ENCODE results near the gene PCDHGC5.

PCDHGC5 gene

DNA sequence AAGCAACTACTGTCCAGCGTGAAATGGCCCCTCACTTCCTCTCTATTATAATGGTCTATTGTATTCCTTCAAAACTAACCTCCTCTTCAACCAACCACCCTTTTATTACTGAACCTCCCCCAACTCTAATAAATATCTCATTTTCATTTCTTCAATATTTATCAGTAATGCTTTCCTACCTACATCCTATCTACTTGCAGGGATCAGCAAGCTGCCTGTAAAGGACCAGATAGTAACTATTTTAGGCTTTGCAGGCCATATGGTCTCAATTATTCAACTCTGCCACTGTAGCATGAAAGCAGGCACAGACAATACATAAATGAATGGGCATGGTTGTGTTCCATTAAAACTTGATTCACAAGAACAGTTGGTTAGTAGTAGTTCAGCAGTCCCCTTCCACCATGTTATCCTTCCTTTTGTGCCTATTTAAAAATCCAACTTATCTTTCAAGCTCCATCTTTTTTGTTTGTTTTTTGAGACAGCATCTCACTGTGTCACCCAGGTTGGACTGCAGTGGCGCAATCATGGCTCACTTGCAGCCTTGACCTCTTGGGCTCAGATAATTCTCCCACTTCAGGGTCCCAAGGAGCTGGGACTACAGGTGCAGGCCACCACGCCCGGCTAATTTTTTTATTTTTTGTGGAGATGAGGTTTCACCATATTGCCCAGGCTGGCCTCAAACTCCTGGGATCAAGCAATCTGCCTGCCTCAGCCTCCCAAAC is 45.8 kb downstream of the PCDHGC5 start:
- no peak for DNase-seq
